Gastroesophageal sphincter (tissue), 4 donors: ENCODE measurements around the gene PRDM1. TPM values are rescaled to one million over a fixed set of nuclear protein-coding genes. Genes with fewer than 3 reads are reported as not detected.

Experiments used
- ATAC-seq: fragments of 150-250 bp; one replicate; pipeline ENCODE4 v1.9.1; 2016; ENCODE audit warnings: mild to moderate bottlenecking, moderate library complexity
- H3K27ac ChIP-seq, 4 donors: fragments of 200-600 bp; sonication (generic) in 3 of 4; 1 replicate in 3 of 4; 2 replicates in 1 of 4; pipeline ENCODE4 v1.5.1; 2016 to 2019
- H3K27me3 ChIP-seq: fragments of 200-600 bp; sonication (generic); one replicate; pipeline ENCODE4 v1.5.1; 2019
- H3K36me3 ChIP-seq, 2 donors: fragments of 200-600 bp; sonication (generic); one replicate each; pipeline ENCODE4 v1.5.1; 2019; ENCODE audit warnings: control low read depth in 1 of 2
- H3K4me1 ChIP-seq, 3 donors: fragments of 200-600 bp; sonication (generic); 1 replicate in 2 of 3; 2 replicates in 1 of 3; pipeline ENCODE4 v1.5.1; 2016 to 2019; ENCODE audit warnings: control low read depth in 2 of 3
- H3K4me3 ChIP-seq, 2 donors: fragments of 200-600 bp; sonication (generic); one replicate each; pipeline ENCODE4 v1.5.1; 2019; ENCODE audit warnings: mild to moderate bottlenecking in 1 of 2, moderate library complexity in 1 of 2
- H3K9me3 ChIP-seq, 3 donors: fragments of 200-600 bp; sonication (generic); one replicate each; pipeline ENCODE4 v1.5.1; 2017 to 2019; ENCODE audit warnings: control low read depth in 2 of 3
- EP300 ChIP-seq: sonication (generic); formaldehyde crosslinking; IDR thresholded peaks from one replicate; pipeline ENCODE4 v1.6.1; 2017; ENCODE audit warnings: antibody characterized with exemption, mild to moderate bottlenecking
- POLR2A ChIP-seq, 2 donors: fragments of 450-650 bp; IDR thresholded peaks; one replicate each; pipeline ENCODE4 v1.6.1; 2017; ENCODE audit warnings: antibody characterized with exemption in 2 of 2, mild to moderate bottlenecking in 2 of 2, moderate library complexity in 1 of 2
- POLR2AphosphoS5 ChIP-seq: sonication (generic); formaldehyde crosslinking; IDR thresholded peaks from one replicate; pipeline ENCODE4 v1.6.1; 2017; ENCODE audit warnings: antibody characterized with exemption
- WGBS, 2 donors: methylation state at CpG; one replicate each; pipeline ENCODE4 v1.1.5; 2018; ENCODE audit warnings: low coverage in 1 of 2; 5-methylcytosine and 5-hydroxymethylcytosine counted together
- total RNA-seq, 4 donors: library from RNA; depleted of rRNA; stranded (reverse); fragments of >200 nt; gene quantifications; one replicate each; pipeline ENCODE4 v1.1.0, GENCODE V29; 2016
- TF ChIP-seq, protein P1 (sequence below), 4 experiments: fragments of 200-600 bp in 2 of 4; fragments of 450-650 bp in 2 of 4; sonication (generic) in 1 of 4; IDR thresholded peaks; one replicate each; pipeline ENCODE4 v1.5.1; 2017 to 2019; ENCODE audit warnings: antibody characterized with exemption in 4 of 4, mild to moderate bottlenecking in 2 of 4, moderate library complexity in 2 of 4

The PRDM1 gene
- total RNA-seq, 4 donors from 2014 or later, result 1.8 to 4.0 (median 3.2) TPM

DNA sequence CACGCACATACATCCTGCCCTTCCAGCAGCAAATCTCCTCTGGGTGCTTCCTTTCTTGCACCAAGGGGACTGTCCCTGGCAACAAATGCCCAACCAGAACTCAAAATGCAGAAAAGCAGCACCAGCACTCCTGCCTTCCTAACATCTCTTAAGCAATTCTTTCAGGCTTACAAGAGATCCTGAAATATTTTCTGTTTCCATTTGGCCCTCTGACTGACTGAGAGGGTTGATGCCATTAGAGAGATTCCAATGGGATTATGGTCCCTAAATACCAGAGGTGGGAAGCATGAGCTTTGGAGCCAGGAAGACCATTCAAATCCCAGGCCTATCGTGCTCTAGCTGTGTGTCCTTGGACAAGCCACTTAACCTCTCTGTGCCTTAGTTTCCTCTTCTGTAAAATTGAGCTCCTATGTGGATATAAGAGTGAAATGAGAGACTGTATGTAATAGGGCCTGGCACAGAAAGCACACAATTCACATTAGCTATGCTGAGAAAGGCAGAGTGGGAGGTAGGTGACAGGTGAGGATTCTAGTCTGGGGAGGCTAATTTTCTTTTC lies 56.8 kb downstream of the PRDM1 start:
- no peak overlapping the region for H3K27ac ChIP-seq
- no peaks in the 10 kb centered on the region for H3K4me1 ChIP-seq
- H3K9me3 ChIP-seq, result no peaks in the 10 kb centered on the region
- no peaks in the 10 kb centered on the region for H3K27me3 ChIP-seq
- ATAC-seq, result no peak
- no peak for TF ChIP-seq POLR2A (IDR thresholded peaks at IDR 0.05)
- no peak for TF ChIP-seq EP300
- TF ChIP-seq, protein P1, sequence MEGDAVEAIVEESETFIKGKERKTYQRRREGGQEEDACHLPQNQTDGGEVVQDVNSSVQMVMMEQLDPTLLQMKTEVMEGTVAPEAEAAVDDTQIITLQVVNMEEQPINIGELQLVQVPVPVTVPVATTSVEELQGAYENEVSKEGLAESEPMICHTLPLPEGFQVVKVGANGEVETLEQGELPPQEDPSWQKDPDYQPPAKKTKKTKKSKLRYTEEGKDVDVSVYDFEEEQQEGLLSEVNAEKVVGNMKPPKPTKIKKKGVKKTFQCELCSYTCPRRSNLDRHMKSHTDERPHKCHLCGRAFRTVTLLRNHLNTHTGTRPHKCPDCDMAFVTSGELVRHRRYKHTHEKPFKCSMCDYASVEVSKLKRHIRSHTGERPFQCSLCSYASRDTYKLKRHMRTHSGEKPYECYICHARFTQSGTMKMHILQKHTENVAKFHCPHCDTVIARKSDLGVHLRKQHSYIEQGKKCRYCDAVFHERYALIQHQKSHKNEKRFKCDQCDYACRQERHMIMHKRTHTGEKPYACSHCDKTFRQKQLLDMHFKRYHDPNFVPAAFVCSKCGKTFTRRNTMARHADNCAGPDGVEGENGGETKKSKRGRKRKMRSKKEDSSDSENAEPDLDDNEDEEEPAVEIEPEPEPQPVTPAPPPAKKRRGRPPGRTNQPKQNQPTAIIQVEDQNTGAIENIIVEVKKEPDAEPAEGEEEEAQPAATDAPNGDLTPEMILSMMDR (IDR thresholded peaks at IDR 0.05), result no peak
- TF ChIP-seq POLR2AphosphoS5, result no peak
- H3K36me3 ChIP-seq, result no peaks in the 10 kb centered on the region
- WGBS, 2 donors, result 79 to 100% methylated on average over 2 of the region's 2 CpGs
- no peak overlapping the region for H3K4me3 ChIP-seq

DNA sequence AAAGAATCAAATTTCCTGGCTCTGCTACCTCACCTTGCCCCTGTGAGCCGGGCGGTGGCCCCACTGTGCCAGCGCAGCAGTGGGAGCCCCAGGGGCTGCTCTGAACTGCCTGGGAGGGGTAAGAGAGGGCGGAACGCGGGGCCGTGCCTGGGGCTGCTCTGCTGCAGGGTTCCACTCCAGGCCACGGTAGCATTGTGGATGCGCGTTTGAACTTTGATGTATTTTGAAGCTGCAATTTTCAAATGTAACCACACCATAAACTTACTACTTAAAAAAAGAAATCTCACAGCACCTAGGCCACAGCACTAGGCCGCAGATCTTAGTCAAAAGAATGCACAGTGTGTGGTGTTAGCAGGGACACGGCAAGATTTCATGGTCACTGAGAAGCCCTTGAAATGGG lies 57.5 kb downstream of the PRDM1 start:
- ATAC-seq, result no peak
- TF ChIP-seq POLR2A (IDR thresholded peaks at IDR 0.05), result no peak
- TF ChIP-seq POLR2AphosphoS5, result no peak
- TF ChIP-seq, protein P1 (IDR thresholded peaks at IDR 0.05), result no peak
- TF ChIP-seq EP300, result no peak
- Histone ChIP-seq H3K9me3 (no peaks in the 10 kb centered on the region), H3K4me3 (no peak overlapping the region), H3K4me1 (no peaks in the 10 kb centered on the region), H3K27ac (no peak overlapping the region), H3K36me3 (no peaks in the 10 kb centered on the region), H3K27me3 (no peaks in the 10 kb centered on the region)
- 88 to 100% methylated on average over 1 to 7 of the region's 12 CpGs for WGBS, 2 donors

DNA sequence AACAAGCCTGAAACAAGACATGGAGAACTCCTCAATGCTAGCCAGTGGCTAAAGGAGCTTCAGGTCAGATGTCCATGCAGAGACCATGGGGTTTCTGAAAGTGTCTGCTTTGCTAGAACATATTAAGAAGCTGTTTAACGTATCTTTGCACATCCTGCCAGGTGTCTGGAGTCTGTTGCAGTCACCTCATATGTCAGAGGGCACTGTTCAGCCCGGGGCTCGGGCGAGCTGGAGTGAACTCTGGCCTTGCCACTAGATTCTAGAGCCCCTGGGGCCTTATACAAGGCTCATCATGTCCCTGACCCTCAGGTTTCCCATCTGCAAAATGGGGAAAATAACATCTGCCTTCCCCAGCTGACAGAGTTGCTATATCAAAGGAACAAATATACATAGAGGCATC lies 59.0 kb downstream of the PRDM1 start:
- 53 to 68% methylated on average over 2 to 4 of the region's 4 CpGs for WGBS, 2 donors
- TF ChIP-seq, protein P1 (IDR thresholded peaks at IDR 0.05), result no peak
- no peak for TF ChIP-seq EP300
- TF ChIP-seq POLR2AphosphoS5, result no peak
- TF ChIP-seq POLR2A (IDR thresholded peaks at IDR 0.05), result no peak
- no peak overlapping the region for H3K4me3 ChIP-seq
- H3K4me1 ChIP-seq, result no peaks in the 10 kb centered on the region
- H3K27ac ChIP-seq, result no peak overlapping the region
- no peaks in the 10 kb centered on the region for H3K27me3 ChIP-seq
- H3K36me3 ChIP-seq, result no peaks in the 10 kb centered on the region
- no peaks in the 10 kb centered on the region for H3K9me3 ChIP-seq
- no peak for ATAC-seq

DNA sequence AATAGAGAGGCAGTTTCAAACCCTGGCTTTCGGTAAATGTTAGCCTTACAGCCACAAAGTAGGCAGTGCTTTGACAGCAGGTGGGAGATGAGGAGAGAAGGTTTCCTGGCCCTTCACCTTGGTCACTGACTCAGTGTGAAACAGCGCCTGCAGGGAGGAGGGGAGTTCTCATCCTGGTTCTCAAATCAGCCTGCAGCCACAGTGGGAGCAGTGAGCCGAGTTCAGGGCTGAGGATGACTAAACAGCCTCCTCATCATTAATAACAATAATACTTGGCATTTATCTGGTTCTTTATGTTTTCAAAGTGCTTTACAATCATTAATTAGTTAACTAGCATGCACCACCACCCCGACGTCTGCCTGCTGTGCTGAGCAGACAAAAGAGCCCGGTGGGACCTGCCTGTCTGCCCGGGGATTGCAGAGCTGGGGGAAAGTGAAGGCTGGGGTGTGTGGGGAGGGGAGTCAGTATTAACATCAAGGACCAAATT lies 59.6 kb downstream of the PRDM1 start:
- no peaks in the 10 kb centered on the region for H3K36me3 ChIP-seq
- H3K4me3 ChIP-seq, result no peak overlapping the region
- 21 to 80% methylated on average over 1 to 5 of the region's 7 CpGs for WGBS, 2 donors

More for the DNA sequence above, 59.6 kb downstream of the PRDM1 start:
- H3K4me1 ChIP-seq, result no peaks in the 10 kb centered on the region
- H3K9me3 ChIP-seq, result no peaks in the 10 kb centered on the region
- ATAC-seq, result no peak
- TF ChIP-seq, protein P1 (IDR thresholded peaks at IDR 0.05), result no peak
- no peak for TF ChIP-seq POLR2A (IDR thresholded peaks at IDR 0.05)
- no peak for TF ChIP-seq POLR2AphosphoS5
- TF ChIP-seq EP300, result no peak
- no peaks in the 10 kb centered on the region for H3K27me3 ChIP-seq
- no peak overlapping the region for H3K27ac ChIP-seq
